WERI-Rb-1 (cell line): ENCODE data around the gene PSMB2.

ENCODE experiments used
- DNase-seq: peaks from one replicate; pipeline ENCODE4 v3.0.0-alpha.2; 2020
- H3K27ac ChIP-seq: fragments of 250-450 bp; sonication (Bioruptor Pico); 2 replicates; pipeline ENCODE4 v1.5.1; 2020; ENCODE audit warnings: mild to moderate bottlenecking, moderate library complexity
- H3K27me3 ChIP-seq: fragments of 250-450 bp; sonication (Bioruptor Pico); 2 replicates; pipeline ENCODE4 v1.5.1; 2021; ENCODE audit warnings: mild to moderate bottlenecking, low read depth, moderate library complexity; ENCODE audit not compliant: insufficient read depth, severe bottlenecking
- H3K36me3 ChIP-seq: fragments of 250-450 bp; sonication (Bioruptor Pico); 2 replicates; pipeline ENCODE4 v1.5.1; 2020; ENCODE audit warnings: mild to moderate bottlenecking, moderate library complexity
- H3K4me3 ChIP-seq: 2 replicates; pipeline ENCODE4 v1.5.1; 2011; ENCODE audit warnings: low read depth, mild to moderate bottlenecking, control low read depth, low read length
- H3K9me3 ChIP-seq: fragments of 250-450 bp; sonication (Bioruptor Pico); 2 replicates; pipeline ENCODE4 v1.5.1; 2021; ENCODE audit warnings: mild to moderate bottlenecking, moderate library complexity; ENCODE audit not compliant: severe bottlenecking
- TF ChIP-seq, protein P1 (sequence below): IDR thresholded peaks from 2 replicates; pipeline ENCODE4 v1.5.1; 2011; ENCODE audit warnings: low read depth, mild to moderate bottlenecking, control low read depth, inconsistent platforms, low read length

Gene PSMB2

DNA sequence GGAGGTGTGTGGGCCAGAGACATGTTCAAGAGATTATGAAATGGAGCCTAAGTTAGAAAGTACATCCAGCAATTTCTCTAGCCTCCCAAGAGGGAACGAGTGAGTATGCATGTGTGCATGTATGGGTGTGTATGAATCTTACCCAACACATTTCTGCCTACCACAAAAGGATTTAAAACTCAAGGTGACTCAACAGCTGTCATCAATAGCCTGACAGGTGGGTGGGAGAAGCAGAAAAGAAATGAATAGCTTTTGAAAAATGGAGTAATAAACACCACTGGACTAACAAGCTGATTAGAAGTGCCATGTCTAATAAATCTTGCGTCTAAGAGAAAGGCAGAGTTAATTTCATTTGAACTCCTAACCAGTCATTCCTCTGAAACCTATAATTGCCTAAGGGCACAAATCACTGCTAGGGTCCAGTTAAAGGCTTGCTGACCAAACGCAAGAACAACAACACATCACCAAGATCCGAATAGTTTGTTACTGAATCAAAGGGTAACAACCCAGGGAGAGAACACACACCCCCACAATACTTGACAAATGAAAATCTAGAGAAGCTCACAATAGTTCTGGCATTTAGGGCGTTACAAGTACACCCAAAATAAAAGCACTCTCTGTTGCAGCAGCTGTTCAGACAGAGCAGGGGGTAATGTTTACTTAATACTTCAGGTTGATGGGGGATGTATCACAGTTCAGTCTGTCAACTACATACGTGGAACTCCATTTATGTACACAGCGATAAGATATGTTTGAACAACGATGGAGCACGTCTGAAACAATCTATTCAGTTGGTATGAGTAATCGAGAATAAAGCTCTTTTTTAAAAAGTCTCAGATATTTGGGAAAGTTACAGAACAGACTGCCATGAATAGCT, 85.5 kb downstream of the PSMB2 start:
- Histone ChIP-seq H3K9me3 (no peaks in the 10 kb centered on the region), H3K27me3 (no peaks in the 10 kb centered on the region), H3K27ac (no peak overlapping the region), H3K36me3 (peaks cover 45% of the 10 kb centered on the region), H3K4me3 (peak overlapping the region; percentile 84)
- no peak for DNase-seq
- TF ChIP-seq, protein P1, sequence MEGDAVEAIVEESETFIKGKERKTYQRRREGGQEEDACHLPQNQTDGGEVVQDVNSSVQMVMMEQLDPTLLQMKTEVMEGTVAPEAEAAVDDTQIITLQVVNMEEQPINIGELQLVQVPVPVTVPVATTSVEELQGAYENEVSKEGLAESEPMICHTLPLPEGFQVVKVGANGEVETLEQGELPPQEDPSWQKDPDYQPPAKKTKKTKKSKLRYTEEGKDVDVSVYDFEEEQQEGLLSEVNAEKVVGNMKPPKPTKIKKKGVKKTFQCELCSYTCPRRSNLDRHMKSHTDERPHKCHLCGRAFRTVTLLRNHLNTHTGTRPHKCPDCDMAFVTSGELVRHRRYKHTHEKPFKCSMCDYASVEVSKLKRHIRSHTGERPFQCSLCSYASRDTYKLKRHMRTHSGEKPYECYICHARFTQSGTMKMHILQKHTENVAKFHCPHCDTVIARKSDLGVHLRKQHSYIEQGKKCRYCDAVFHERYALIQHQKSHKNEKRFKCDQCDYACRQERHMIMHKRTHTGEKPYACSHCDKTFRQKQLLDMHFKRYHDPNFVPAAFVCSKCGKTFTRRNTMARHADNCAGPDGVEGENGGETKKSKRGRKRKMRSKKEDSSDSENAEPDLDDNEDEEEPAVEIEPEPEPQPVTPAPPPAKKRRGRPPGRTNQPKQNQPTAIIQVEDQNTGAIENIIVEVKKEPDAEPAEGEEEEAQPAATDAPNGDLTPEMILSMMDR: no peak

DNA sequence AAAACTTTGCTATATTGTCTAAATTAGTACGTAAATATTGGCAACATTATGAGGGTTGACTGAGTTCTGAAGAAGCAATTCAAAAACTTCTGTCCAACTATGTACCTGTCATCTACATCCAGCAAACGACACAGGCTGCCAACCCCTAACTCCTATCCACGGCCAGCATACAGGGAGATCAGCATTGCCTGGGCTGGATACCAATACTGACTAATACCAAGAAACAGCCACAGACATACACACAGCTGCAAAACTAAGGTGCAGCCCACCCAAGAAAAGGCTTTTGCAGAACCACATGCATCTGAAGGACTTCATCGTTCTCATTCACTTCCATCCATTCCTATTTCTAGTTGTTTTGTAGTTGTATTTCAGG, 86.1 kb downstream of the PSMB2 start:
- Histone ChIP-seq H3K36me3 (peaks cover 40% of the 10 kb centered on the region), H3K4me3 (no peak overlapping the region), H3K9me3 (no peaks in the 10 kb centered on the region), H3K27me3 (no peaks in the 10 kb centered on the region), H3K27ac (no peak overlapping the region)
- no peak for DNase-seq
- TF ChIP-seq, protein P1: no peak

DNA sequence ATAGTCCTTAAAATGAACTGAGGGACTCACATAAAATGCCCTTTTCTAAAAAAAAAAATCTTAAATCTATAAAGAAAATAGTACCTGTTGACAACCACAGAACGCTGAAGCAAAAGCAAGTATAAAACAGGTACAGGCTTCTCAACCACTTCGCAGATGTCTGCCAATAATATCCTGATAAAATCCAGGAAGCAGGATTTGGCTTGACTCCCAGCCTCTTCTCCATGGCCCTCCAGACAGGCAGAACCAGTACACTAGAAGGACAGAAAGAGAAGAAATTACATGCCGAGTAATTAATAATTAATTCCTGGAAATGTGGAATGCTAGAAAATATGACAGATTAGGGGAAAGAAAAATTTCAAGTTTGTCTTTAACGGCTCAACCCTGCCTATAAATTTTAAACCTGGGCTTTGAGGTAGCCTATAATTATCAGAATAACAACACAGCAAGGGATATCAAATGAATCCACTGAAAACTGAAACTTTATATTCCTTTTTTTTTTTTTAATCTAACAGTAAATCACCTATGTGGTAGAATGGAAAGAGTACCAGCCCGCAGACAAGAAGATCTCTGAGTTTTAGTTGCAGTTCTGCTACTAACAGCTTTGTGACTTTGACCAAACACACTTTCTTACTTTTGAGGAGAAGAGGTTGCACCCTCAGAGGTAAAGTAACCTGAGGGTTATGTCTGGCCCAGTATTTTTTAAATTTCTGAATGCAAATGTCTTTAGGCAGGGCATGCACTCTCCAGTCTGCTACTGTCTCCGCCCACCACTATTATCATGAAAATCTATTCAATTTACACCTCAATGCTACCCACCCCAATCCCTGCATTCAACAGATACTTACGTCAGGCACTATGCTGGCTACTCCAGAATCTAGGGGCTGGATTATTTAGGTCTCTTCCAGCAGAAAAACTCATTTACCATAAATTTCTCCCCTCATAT, 86.8 kb downstream of the PSMB2 start:
- Histone ChIP-seq H3K27me3 (no peaks in the 10 kb centered on the region), H3K4me3 (no peak overlapping the region), H3K27ac (no peak overlapping the region), H3K9me3 (no peaks in the 10 kb centered on the region), H3K36me3 (peaks cover 41% of the 10 kb centered on the region)
- TF ChIP-seq, protein P1: no peak
- no peak for DNase-seq

DNA sequence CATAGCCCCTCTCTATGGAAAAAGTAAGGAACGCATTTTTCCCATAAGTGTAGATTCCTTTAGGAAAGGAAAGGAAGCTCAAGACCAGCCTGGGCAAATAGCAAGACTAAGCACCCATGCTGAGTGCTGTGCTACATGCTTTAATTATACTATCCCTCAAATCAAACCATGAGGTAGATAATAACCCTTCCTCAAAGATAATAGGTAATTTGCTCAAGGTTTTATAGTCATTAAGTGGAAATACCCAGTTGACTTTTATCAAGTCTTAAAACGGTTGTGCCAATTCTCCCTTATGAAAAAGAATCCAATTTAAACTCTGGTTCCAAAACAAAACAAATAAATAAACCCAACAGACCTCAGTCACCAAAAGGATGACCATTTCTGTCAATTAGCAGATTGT, 87.5 kb downstream of the PSMB2 start:
- peaks cover 44% of the 10 kb centered on the region for H3K36me3 ChIP-seq
- TF ChIP-seq, protein P1: no peak
- DNase-seq: no peak
- no peak overlapping the region for H3K27ac ChIP-seq
- H3K9me3 ChIP-seq: no peaks in the 10 kb centered on the region
- H3K4me3 ChIP-seq: no peak overlapping the region
- H3K27me3 ChIP-seq: no peaks in the 10 kb centered on the region
